Measurements from ENCODE around the gene CBR1.
"Not testable (repeated sequence)": the region's sequence is repeated elsewhere in the genome, so short reads cannot be mapped to it uniquely, and the experiment has no call there.

CBR1 gene

DNA sequence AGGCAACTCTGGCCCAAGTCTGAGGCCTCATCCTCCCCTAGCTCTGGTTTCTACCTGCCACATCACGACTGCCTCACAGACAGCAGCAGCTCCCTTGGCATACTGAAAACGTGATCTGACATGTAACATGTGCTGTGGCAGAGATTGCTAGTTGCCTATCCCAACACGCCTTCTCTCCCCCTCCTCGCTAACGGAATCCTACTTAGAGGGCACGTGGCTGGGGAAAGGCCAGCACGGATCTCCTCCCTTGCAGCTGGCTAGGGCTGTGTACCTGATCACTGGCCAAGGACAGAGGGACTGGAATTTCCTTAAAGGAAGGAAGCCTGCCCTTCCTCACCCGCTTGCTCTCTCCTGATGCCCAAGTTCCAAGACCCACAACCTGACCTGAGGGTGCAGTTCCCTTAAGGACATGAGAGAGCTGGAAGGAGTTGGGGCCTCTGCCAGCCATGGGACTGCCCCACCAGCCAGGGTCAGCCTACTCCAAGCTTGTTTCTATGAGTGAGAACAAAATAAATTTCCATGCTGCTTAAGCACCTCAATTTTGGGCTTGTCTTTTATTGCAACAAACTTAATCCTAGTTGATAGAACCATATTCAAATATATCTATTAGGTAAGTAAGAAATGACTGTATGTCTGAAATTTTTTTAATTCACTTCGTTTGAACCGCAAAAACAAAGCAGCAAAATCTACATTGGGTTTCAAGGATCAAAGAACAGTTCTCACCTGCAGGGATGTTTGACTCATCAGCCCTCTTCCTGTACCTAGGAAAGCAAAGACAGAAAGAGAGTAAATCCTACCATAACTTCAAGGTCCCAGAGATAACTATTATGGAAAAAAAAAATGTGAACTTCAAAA, 16.7 kb upstream of the CBR1 start:
- DNase-seq = no peak

DNA sequence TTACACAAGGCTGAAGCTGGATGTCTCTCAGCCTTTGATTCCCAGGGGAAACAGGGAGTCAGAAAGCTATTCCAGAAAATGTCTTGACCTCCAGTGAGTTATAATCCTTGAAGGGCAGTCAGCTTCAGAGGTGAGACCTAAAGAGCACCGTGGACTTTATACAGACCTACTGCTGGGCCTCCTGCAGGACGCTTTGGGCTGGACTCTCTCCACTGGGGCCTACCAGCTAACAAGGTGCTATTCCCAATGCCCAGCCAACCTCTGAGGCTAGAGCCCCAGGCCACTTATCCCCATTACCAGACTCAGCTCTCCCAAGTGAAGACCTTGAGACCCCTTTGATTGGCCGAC, 16.1 kb upstream of the CBR1 start:
- DNase-seq = no peak

DNA sequence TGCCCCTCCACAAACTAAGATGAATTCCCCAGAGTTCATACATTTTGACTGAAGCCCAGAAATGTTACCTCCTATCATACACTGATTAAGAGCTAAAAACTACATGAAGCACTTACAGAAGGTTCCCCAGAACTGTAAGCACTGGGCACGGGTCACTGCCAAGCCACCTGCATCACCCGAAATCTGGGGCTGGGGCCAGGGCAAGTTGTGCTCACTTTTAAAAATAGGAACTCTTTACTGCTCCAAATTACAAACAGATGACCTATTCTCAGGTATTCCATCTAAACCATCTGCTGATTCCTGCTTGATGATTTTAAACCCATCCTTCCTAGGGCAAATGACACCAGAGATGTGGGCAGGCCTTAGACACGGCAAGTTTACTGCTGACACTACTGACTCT, 14.3 kb upstream of the CBR1 start:
- no peak for DNase-seq

DNA sequence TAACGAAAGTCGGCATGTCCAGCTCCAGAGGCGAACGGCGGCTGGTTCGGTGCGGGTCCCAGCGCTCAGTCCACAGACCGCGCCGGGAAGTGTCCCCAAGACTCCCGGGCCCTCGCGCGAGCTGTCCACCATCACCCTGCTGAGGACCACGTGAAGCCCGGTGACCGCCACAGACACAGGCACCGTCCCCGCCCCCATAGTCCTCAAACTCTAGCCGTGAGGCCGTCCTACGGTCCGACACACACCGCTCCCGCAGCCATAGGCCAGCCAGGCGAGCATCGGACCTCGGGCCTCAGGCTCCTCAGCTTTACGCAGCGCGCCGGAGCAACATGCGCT, 10.0 kb upstream of the CBR1 start:
- DNase-seq = no peak

DNA sequence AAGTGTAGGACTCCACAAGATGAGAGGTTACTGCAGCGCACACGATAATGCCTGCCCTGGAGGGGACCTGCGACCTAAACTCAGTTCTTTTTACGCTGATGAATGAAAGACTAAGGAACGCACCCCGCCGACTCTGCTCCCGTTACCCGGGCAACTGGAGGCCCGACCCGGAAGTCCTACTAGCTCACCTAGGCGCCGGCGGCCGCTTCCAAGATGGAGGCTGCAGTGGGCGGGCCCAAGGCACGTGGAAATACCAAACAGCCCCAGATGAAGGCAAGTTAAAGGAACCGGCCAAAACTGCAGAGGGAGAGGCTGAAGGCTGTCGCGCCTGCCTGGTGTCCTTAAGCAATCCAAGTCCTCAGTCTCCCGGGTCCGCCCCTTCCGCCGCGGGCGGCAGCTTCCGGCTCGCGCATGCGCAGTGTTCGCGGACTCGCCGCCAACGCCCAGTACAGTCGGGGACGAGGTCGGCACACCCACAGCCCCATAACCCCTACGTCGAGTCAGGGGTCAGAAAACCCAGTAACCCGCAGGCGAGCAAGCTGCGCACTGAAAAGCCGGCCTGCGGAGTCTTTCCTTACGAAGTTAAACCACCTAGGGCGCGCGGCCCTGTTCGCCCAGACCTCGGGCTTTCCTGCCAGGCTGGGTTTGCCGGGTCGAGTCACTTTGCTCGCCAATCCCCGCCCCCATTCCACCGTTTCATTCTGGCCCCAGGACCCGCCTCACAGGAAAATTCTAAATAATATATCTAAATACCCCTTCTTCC, 9.5 kb upstream of the CBR1 start, which contains the start of gene SETD4:
SETD4 (minus strand) TSS at position 368 of the 763 bp plus-strand sequence. CDS start 1,638 bp downstream, outside the sequence.
- DNase-seq = peak; percentile 91

DNA sequence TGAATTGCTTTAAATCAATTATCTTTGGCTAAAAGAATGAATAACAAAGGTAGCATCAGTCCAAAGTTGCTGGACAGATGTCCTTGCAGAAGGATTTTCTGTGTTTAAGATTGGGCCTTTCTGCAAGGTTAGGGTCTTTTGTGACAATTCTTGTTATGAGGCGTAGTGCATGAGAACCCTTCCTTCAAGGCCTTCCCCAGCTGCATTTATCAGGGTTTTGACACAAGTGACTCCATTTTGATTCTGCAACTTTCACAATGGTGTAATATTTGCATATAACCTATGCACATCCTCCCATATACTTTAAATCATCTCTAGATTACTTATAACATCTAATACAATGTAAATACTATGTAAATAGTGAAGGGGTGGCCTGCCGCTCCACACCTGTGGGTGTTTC, 8.4 kb upstream of the CBR1 start:
- DNase-seq = no peak

DNA sequence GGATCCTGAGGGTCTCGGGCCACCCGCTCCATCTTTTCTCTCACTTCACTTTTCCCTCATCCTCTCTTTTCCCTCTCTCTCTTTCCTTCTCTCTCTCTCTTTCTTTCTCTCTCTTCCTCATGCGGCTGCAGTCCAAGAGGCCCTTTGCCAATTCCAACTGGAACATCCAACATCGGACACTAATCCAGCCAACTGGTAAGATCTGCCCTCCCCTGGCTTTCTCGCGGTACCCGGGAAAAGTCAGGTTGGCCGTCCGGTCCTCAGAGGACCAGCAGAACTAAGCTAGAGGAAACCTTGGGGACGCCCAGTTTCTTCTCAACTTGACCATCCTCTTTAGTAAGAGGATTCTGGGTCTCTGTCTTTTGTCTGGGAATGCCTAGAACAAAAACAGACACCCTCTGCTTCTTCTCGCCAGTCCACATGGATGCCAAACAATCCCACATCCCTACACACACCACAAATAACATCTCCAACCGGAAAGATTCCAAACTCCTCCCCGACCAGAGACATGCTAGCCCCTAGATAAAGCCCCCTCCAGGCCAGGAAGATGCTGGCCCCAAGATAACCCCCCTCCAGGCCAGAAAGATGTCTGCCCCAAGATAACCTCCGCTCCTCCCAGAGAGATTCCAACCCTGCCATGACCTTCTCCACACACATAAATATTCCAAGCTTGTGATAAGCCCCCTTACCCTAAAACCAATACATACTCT, 6.3 kb upstream of the CBR1 start:
- DNase-seq = no peak

DNA sequence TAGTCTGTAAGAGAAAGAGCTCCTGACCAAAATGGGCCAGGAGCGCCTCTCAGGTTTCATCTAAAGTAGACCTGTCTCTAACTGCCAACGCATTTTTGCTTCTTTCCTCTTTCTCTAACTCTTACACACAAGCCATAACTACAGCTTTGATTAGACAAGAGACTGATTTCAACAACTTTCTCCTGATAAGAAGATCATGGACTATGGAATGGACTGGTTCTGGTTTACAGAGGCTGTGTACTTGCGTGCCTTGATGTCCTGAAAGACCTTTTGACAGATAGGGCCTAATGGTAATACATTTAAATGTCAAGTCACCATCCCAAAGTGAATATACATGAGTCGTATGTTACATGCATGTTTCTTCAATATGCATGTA, 5.8 kb upstream of the CBR1 start:
- DNase-seq = no peak

DNA sequence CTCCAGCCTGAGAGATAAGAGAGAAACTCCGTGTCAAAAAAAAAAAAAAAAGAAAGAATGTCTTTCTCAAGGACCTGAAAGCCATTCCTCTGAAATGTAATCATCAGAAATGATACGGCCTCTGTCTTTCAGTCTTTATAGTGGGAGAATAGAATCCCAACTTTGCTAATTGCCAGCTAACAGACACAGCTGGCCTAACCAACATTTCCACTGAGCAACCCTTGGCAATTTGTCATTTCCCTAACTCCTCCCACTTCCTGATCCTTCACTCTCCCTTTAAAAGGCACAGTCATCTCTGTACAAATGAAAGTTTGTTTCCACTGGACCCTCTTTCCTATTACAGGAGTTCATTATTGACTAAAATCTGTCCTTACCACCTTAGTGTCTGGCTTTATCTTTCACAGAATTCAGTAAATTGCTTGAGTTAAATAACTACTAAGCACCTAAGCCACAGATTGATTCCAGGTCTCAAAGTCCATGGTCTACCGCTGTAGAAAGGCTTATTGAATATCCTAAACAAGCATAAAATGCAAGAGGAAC, 4.3 kb upstream of the CBR1 start:
- no peak for DNase-seq

DNA sequence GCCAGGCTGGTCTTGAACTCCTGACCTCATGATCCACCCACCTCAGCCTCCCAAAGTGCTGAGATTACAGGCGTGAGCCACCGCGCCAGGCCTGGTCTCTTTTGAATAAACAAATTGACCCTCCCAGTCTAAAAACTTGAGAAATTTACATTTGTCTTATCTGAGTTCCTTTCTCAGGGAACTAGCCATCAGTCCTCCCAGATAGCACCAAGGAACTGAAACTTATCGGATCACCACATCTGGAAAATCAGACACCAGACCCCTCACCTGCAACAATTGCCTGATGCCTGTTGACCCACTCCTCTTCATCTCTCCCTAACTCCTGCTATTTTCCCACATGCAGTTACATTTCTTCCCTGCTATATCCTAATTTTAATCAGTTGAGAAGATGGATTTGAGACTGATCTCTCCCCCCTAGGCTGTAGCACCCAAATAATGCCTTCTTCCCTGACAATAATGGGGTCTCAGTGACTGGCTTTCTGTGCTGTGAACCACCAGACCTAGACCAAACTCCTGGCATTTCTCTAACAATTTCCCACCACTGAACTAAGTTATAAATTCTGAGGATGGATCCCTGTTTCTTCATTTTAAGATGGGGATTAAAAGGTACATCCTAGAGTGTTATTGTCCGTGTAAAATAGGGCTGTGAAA, 951 bp upstream of the CBR1 start:
- no peak for DNase-seq

DNA sequence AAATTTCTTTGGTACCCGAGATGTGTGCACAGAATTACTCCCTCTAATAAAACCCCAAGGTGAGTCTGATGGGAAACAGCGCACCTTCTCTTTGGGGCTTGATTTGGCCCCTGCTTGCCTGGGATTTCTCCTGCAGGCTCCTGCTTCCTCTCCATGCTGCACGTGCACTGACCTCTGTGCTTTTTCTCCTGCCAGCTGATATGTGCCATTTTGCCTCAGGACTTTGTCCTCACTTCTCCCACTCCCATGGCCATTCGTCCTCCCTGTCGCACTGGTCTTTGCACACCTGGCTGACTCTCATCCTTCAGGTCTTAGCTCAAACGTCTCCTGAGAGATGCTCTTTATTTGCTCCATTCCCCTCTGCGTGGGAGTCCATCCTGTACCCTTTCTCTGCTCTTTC, 1.2 kb downstream of the CBR1 start:
- DNase-seq = no peak

DNA sequence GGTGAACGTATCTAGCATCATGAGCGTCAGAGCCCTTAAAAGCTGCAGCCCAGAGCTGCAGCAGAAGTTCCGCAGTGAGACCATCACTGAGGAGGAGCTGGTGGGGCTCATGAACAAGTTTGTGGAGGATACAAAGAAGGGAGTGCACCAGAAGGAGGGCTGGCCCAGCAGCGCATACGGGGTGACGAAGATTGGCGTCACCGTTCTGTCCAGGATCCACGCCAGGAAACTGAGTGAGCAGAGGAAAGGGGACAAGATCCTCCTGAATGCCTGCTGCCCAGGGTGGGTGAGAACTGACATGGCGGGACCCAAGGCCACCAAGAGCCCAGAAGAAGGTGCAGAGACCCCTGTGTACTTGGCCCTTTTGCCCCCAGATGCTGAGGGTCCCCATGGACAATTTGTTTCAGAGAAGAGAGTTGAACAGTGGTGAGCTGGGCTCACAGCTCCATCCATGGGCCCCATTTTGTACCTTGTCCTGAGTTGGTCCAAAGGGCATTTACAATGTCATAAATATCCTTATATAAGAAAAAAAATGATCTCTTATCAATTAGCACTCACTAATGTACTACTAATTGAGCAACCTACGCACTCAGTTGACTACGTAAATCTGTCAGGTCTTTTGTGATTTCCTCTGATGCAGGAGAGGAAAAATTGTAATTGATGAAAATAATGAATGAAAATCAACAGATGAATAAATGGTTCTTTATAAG, 2.8 kb downstream of the CBR1 start:
- DNase-seq = no peak

DNA sequence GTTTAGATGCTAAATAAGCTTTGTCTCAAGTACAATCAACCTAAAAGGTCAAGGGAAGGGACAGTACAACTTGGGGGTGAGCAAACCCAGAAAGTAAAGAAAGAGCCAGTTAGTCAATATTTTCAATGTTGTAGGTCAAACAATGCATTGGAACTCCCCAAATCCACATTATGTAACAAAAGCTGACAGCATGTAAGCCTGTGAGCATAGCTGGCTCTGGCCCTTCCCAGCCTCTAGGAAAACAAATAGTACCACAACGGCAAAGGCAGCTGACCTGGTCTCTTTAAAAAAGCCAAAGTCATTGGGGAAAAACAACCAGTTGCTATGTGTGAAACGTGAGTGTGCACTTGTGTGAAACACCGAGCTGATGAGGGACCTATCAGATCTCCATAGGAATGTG, 3.4 kb downstream of the CBR1 start:
- DNase-seq = no peak

DNA sequence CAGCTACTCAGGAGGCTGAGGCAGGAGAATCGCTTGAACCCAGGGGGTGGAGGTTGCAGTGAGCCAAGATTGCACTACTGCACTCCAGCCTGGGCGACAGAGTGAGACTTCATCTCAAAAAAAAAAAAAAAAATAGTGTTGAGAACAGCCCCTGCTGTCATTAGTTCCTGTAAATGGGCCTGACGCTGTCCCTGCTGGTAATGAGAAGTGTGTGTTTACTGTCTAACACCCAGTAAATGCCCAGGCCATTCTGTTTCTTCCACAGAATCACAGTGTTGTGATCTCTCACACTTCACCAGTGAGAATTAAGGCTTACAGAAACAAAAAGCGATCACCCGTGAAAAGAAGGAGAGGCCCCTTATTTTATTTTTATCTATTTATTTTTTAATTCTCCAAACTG, 4.1 kb downstream of the CBR1 start:
- not testable (repeated sequence) for DNase-seq

DNA sequence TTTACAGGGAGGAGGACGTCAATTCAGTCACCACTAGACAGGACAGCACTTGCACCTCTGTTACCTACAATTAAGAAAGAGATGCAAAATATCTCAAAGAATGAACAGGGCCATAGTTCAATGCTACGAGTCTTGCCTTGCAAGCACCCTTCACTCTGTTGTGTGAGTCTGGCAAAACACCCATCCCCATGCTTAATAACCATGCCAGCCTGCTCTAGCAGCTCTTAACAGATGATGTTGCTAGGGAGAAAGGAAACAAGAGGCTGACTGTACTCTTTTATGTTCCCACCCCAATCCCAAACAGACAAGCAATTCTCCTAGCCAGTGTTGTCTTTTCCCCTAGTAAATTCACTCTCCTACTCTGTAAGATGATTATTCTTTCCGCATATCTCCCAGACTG, 5.3 kb downstream of the CBR1 start:
- no peak for DNase-seq

DNA sequence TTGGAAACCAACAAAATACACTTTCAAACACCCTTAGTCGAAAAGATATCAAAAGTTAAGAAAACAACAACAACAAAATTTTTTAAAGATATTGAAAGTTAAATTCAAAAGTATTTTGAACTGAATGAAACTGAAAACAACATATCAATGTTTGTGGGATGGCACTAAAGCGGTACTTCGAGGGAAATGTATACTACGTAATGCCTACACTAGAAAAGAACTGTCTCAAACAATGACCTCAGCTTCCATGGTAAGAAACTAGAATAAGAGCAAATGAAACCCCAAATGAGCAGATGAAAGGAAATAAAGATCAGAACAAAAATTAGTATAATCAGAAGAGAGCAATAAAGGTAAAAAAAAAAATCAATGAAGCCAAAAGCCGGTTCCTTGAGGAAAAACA, 6.1 kb downstream of the CBR1 start:
- DNase-seq = no peak

DNA sequence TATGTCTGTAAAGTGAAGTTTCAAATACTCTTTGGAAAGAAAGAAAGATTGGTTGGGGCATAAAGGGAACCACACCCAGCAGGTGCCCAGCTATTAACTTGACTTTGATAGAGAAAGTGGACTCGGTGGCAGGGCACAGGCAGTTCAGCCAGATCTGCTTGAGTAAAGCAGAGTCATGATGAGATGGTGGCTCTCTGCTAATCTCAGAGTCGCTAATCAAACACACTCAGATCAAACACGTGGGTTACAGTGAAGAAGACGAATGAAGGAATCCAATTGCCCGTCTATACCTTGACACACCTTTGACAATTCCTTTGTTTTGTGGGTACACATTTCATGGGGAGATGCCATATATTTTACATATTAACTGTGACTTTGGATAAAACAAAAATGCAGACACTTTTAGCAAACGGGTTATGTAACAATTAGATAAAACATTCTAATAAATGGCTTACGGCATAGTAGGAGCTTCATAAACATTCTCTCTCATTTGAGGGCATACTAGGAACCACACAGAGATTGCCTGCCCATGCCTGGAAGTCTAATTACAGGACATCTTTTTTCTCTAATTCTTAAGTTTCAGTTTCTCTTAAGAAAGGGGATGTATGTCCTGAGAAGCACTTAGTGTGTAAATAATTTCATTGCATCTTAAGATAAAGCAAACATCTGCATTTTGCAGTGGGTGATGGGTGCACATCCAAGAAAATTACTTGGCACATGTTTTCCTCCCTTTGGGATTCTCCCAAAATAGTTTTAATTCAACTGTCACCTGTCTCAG, 7.2 kb downstream of the CBR1 start:
- no peak for DNase-seq

DNA sequence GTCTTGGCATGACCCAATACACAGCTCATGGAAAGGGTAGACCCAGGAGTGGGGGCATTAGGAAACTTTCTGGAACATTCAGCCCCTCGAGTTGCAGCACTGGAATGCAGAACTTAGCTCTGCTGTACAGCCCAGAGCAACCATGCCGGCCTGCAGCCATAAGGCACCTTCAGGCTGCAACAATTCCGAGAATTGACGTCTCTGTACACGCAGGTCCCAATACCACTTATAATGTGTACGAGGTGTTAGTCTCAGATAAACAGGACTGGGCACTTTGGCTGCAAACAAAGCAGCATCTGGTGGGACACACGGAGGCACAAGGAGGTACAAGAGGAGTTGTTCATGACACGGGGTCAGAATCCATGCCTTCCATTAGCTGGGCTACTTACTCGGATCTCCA, 7.9 kb downstream of the CBR1 start:
- DNase-seq = no peak

DNA sequence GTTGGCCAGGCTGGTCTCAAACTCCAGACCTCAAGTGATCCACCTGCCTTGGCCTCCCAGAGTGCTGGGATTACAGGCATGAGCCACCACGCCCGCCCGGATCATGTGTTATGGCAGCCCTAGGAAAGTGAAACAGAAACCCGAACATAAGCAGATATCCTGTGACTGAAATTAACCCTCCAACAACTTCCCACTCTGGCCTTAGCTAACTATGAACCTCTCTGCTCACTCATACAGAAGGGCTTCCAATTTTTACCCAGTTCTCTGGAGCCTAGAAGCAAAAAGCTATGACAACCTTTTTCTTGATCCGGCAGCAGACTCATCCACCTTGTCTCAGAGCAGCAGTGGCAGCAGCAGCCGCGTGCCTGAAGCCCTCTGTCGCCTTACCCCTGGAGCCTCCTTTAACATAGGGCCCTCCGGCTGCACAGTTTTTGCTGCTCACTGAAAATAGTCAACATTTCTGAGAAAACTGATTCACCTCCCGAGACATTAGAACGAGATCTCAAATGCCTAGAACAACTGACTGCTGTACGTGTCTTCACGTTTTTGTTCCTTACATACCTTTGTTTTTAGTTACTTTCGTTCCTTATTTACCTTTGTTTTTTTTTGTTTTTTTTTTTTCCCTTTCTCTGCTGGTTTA, 9.3 kb downstream of the CBR1 start:
- DNase-seq = peak; percentile 44

DNA sequence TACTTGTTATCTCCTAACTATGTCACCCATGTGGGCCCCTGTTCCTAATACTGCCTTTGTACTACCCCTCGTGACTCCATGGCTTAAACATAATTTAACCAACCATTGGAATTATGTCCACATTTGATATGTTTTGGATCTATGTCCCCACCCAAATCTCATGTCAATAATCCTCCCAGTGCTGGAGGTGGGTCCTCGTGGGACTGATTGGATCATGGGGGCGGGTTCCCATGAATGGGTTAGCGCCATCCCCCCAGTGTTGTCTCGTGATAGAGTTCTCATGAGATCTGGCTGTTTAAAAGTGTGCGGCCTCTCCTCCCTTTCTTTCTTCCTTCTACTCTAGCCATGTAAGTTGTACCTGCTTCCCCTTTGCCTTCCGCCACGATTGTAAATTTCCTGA, 9.8 kb downstream of the CBR1 start:
- DNase-seq = no peak

DNA sequence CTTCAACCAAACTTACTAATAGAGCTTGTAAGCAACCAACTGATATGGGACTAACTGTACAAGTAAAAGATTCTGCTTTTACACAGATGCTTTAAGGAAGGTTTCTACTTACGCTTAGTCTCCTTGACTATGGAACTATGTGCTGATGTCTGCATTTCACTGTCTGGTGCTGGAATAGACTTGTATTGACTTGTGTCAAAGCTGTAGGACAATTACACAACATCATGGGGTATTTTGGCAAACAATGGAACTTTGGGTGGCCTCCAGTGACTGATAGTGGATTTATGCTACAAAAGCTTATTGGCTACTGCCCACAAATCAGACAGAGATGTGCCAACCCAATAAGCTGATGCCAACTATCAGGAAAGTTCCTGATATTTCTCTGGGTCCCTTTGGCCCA, 10.6 kb downstream of the CBR1 start:
- no peak for DNase-seq

Data from central memory CD4-positive, alpha-beta T cell (primary cell).